ENCODE data around the gene MLLT1. TPM values are rescaled to one million over a fixed set of nuclear protein-coding genes. Genes with fewer than 3 reads are reported as not detected.

Gene MLLT1
- total RNA-seq, 1 donor from 2014 or later: 67.5 TPM

DNA sequence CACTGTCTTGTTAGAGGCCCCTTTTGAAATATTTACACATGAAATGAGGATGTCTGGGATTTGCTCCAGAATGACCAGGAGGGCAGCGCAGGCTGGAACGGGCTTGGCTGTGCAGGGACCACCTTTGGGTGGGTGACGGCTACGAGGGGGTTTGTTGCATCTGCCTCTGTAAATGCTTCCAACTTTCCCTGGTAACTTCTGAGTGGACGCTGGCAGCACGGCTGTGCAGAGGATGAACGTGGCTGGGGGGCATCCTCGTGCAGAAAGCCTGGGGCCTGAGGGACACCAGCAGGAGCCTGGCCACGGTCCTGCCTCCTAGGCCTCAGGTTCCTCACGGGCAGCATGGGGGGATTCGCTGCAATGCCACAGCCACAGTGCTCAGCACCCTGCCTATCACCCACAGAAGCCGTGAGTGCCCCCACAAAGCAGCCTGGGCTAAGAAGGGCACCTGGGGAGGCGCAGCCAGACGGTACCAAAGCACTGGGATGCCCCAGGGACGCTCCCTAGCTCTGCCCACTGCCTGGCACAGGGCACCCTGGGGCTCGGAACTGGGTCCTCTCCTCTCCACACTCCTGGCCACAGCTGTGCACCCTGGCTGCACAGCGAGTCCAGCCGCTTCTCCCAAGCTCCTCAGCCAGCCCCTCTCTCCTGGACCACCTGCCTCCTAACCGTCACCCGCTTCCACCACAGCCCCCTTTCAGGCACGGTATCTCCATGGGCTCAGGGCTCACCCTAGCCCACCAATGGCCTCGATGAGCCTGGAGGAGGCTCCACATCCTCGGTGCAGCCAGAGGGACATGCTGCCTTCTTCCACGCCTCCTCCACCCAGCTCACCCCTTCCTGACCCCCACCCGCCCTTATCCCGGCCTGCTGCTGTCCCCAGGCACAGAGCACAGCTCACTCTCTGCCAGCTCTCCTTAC, 44.5 kb downstream of the MLLT1 start:
- DNase-seq (ENCODE audit: low spot score): no peak

DNA sequence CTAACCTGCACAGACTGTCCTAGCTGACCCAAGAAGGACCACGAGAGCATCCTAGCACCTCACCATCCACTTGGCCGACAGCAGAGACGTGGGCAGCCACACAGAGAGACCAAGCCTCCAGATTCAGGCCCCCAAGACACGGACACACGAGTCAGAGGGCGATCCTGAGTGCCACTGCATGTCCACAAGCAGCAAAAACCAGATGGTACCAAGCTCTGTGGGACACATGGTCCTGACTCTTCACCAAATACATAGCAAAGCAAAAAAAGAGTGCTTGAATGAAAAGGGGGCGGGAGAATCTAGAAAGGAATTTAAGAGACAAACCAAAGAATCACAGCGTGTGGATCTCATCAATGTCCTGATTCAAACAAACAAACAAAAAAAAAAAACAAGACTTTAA, 45.2 kb downstream of the MLLT1 start:
- no peak for DNase-seq (ENCODE audit: low spot score)

DNA sequence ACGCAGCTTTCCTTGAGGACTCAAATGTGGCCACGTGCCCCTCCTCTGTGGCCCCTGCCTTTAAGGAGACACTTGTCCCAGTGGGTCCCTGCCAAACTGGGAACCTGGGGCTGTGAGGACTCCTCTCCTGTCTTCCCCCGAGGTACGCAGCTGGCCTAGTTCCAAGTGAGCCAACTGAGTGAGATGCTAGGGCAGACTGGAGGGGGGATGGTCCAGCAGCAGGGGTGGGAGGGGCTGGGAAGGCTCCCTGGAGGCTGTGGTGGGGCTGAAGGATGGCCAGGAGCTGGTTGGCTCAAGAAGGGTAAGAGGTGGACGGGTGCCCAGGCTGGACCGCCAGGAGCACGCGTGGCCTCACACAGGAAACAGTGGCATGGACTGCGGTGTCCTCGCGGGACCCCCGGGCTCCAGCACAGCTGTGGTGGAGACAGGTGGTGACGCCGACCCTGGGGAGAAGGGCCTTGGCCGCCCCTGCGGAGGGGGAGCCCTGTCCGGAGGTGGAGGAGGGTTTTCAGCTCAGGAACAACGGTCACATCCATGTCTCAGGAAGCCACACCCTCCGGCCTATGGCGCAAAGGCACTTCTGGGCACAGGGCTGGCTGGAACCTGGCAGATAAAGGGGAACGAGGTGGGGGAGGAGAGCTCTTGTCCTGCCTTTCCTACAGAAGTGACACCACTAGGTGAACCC, 45.8 kb downstream of the MLLT1 start:
- DNase-seq (ENCODE audit: low spot score): no peak

DNA sequence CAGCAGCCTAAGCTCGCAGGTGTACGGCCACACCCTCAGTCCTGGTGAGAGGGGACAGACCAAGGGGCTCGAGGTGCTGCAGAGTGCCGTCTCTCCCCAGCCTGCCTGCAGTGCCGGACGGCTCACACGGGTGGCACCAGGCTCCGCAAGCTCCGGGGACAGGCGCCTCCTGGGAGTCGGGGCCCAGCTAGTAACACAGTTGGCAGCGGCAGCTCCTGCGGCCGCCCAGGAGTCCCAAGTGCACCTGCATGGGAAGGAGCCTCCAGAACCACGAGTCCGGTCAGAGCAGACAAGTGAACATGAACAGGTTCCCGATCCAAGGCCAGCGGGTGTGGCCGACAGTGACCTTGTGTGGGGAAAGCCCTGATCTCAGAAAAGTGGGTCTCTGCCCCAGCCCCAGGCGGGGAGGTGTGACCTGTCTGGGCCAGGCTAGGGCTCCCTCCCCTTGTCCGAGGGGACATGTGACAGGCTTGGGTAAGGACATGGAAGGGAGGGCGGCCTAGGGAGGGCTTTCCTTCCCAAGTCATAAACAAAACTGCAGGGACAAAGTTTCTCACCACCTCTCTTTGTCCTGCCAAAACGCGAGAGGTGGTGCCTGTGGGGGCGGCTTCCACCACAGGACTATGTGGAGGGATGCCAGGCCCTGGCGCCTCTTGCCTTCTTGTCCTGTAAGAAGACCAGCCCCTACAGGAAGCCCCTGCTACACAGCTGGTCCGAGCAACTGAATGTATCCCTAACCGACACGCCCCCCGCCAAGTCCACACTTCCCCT, 46.5 kb downstream of the MLLT1 start:
- no peak for DNase-seq (ENCODE audit: low spot score)

DNA sequence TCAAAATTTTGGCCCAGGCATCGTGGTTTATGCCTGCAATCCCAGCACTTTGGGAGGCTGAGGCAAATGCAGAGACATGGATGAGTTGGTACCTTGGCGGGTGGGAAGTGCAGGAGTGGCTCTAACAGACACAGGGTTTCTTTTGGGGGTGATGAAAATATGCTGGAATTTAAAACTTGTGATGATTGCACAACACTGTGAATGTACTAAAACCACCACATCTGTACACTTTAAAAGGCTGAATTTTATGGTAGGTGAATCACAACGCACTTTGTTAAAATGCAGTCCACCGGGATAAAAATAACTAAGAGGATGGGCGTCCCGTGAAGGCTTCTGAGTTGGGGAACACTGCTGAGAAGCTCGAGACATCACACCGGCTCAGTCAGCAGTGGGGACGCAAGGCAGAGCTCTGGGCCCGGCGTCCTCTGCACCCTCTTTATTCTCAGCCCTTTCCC, 47.1 kb downstream of the MLLT1 start:
- no peak for DNase-seq (ENCODE audit: low spot score)

DNA sequence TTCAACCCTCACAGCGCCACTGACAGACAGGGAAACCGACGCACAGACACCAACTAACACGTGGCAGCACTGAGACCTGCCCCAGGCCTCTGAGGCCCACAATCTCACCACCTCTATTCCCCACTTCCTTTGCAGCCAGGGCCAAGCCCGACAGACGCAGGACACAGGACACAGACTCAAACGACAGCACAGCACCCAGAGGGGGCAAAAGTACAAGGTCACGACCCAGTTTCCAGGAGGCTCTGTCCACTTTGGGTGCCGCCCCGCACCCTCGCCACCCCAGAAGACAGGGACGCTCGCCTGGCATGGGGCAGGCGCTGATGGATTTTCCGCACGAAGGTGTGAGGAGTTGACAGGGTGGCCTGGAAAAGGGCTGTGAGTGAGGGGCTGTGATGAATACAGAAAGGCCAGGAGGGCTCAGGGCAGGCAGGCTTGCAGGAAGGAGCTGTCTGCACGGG, 48.8 kb downstream of the MLLT1 start:
- no peak for DNase-seq (ENCODE audit: low spot score)

DNA sequence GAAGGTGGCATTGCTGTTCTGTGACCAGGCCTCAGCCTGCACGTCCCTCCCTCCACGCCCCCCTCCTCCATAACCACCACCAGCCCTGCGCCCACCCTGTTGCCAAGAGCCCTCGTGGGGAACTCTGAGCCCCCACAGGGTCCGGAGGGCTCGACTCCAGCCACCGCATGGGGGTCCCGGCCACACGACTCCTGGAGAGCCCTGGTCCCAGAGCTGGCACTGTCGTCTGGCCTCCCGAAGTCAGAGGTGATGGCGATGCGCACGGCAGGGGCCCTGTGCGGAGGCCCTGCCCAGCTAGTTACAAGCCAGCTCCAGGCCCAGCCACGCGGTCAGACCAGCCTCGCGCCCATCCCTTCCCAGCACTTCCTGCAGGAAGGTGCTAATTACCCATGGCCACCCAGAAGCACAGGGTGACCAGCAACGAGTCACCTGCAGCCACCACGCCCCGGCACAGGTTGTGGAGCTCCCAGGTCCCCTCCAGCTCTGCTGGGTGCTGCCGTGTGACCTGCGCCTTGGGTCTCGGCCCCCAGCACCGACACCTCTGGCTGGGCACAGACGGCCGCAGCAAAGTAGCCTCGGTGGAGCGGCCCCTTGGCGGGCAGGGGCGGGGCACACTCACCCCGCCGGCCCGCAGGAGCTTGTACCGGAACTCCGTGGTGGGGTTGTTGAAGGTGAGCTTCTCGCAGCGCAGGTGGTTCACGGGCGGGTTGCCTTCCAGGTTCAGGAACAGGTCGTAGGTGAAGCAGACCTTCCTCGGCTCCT, 49.6 kb downstream of the MLLT1 start:
- DNase-seq (ENCODE audit: low spot score): no peak

DNA sequence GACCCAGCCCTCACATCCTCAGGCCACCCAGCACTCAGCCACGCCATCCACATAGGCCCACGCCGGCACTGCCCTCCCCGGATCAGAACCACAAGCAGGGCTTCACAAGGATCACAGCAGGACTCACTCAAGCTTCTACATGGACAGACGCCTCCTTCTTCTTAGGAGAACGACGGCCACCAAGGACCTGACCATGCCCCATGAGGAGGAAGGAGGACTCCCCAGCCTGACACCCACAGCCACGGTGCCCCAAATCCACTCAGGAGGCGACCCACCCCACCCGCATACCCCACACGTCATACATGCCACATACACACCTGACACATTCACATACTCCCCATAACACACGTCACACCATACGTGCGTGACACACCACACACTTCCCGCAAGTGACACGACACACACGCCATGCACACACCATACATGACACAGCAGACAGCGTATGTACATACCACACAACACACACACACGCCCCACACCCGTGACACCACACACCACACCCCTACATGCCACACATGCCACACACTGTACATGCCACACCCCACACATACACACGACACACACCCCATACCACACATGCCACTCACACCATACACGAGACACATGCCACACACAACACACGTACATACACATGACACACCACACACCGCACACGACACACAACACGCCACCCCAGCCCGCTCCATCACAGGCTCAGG, 50.4 kb downstream of the MLLT1 start:
- no peak for DNase-seq (ENCODE audit: low spot score)

DNA sequence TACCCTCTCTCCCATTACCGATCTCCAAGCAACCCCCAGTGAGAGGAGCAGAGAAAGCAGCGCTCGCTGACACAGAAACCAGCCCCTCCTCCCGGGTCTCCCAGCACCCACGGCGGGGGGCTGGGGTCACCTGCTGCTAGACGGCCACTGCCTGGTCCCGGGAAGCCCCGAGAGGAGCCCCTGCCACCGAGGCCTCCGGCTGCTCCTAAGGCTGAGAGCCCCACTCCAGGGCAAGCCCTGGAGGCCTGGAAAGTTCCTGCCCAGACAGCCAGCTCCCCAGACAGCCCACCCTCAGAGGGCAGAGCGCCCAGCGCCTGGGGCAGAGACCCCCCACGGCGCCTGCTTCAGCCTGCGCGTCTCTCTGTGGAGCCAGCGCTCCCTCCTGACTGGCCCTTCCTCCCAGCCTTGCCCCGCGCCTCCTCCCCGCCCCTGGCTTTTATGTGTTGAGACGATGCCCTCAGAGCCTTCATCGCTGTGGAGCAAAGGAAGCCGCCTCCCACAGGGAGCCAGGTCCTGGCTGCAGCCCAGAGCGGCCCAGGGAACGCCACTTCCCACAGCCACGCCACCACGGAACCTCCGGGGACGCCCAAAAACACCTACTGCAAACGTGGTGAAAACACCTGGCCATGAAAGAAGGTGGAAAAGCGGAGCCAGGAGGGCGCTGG, 51.1 kb downstream of the MLLT1 start:
- no peak for DNase-seq (ENCODE audit: low spot score)

DNA sequence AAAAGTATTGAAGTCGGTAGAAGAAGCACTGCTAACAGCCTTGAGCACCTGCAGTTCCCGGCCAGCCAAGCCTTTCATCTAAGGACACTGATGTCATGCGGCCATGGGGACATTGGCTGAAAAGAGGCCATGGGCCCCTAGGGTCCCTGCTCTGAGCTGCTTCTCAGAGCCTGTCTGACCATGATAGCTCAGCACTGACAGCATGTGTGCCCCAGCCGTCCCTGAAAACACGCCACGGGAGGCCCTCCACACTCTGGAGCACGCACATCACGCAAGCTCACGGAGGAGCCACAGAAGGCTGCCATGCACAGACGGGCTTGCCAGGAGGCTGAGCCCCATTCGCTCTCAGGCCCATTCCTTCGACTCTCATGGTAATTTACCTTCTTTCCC, 51.8 kb downstream of the MLLT1 start:
- DNase-seq (ENCODE audit: low spot score): no peak

DNA sequence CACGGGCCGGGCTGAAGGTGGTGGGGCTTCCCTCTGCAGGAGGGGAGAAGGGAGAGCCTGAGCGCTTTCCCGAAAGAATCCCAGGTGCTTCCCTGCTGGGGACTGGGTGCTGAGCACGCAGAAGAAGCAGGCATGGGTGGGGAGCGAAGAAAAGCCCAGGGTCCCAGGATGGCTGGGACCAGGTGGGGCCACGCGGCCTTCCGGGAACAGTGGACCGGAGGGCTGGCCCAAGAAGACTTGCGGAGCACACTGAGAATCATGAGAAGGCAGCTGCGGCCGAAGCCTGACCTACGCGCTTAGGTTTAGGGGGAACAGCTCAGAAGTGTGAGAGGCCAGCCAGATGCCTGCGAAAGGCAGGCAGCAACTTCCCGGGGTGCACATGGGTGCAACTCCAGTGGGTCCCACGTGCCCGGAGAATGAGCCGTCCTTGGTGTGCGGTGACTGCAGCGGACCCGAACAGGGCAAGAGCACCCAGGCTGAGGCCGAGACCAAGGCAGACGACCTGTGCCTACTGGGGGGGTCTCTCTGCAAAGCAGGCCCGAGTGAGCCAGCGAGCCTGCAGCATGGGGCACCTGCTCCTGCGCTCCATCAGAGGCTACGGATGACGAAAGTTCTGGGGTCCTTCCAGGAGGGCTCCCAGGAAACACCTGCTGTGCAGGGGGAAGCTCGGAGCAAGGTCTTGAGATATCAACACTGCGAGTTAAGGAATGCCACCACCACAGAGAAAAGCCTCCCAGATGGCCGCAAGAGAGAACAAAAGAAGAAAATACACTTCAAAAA, 52.4 kb downstream of the MLLT1 start:
- DNase-seq (ENCODE audit: low spot score): no peak

DNA sequence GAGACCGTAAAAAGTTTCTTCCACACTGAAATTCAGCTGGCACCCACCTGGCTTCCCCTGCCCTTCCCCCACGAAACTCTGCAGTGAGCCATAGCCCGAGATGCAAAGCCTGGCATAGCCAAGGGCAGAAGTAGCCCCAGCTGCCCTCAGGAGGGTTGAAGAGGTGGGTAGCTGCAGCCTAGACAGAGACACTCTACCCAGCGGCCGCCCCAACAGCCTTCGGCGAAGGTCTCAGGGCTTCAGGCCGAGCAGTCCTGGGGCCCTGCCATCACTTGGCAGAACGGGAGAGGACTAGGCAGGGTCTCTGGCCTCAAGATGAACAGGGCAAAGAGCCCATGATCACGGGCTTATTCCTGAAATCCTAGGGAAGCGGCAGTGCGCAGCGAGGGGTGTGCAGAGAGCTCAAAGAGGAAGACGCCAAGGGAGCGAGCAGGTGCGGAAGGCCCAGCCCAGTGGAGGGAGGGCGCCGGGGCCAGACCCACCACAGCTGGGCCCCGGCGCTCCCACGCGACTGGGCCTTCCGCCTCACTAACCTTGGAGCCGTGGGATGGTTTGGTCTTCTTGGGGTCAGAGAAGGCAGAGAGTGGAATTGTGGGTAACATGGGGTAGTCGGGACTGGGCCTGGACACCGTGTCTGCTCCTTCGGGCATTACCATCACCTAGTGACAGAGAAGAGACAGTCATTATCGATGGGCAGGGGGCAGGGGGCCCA, 53.2 kb downstream of the MLLT1 start:
- DNase-seq (ENCODE audit: low spot score): no peak

DNA sequence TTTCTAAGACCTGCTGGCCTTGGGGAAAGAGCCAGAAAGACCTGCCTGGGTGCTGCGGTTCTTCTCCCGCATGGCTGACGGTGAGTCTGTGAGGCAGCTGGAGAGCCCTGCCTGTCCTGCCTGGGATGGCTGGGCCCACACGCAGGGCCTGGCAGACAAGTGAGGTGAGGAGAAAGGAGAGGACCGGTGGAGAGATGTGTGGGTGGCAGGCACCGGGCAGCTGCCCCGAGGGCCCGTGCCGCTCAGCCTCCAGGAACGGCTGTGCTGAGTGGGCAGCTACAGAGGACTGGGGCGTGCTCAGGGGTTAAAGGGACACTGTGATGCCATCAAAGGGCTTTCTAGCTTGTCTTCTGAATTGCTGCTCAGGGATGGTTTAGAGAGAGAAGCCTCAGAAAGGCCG, 53.8 kb downstream of the MLLT1 start:
- no peak for DNase-seq (ENCODE audit: low spot score)

DNA sequence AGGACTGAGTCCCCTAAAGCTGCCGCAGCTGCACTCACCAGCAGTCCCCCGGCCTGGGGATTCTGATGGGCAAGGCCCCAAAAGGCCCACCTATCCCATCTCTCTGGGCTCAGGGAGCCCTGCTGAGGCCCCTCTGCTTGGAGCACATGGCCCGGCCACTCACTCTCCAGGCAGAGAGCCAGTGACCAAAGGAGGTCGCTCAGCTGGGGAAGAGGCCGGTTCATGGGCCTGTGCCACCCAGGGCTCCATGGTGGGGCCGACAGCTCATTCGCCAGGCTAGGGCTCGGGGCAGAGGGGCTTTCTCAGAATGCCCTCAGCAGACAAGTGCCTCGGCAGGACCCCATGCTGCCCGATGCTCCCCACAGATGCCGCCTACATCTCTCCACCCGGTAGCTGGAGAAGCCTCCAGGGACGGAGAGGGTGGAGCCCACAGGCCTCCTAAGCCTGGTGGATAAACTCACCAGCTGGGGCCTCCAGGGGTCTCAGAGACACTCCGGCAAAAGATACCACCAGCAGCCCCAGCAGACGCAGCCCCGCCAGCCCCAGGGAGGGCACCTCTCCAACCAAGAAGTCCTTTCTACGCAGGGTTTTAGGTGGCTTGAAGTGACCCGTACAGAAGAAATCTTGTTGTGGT, 54.4 kb downstream of the MLLT1 start:
- DNase-seq (ENCODE audit: low spot score): no peak

DNA sequence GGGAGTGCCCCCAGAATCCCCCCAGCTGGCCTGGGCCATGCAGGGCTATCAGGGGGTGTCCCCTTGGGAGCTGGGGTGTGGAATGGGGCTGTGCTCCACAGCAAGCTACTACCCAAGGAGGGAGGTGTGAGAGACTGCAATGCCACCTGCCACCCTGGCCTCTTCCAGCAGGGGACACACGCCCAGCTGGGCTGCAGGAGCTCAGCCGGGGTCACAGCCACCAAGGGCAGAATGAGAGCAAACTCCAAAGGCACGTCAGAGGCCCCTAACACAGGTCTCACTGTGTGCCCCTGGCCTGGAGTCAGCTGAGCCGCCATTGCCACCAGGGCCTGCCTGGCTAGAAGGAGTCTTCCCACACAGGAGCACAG, 55.5 kb downstream of the MLLT1 start:
- DNase-seq (ENCODE audit: low spot score): no peak

DNA sequence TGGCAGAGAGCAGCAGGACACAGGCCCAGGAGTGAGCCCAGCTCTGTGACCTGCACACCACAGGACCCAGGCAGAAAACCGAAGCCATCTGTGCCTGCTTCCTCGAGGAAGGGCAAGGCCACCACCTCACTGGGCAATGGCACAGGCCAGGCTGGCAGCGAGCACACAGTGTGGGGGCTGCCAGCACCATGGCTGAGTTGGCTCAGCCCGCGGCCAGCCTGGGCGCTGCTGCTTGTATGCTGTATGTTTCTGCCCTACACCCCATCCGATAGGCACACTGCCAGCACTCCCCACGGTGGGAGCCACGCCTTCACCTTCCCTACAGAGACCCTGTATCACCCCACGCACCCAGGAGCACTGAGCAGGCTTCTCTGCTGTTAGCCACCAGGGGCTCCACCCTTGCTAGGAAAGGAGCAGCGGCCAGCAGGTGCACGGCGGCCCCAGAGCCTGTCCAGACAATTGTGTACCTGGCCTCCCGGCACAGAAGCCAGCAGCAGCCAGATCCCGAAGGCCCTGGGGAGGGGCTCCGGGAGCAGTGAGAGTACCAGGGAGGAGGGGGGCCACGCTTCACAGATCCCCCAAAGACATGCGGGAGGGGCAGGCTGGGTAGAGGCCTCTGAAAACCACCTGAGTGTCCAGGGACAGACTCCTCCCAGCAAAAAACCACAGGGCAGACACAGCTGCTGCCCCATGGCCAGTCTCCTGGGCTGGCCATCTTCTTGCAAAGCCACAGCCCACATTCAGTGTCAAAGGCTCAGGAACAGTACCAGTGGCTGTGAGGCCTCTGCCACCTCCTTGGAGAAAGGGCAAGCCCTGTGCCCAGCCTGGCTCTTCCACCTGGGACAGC, 56.1 kb downstream of the MLLT1 start:
- no peak for DNase-seq (ENCODE audit: low spot score)

DNA sequence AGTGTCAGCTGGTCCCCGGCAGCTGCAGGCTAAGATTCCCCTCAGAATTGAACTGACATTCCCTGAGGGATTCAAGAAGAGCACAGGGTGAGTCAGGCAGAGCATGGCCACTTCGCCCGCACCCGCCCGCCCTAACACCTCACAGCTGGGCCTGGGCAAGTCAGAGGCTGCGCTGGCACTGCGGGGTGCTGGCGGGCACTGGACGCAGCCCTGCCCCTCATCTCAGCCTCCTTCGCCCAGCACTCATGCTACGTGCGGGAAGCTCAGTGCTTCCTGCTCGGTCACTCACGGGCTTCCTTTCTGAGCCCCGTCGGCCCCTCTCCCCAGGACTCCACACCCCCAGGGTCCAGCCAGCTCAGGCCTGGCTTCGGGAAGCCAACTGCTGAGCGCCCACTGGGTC, 56.9 kb downstream of the MLLT1 start:
- DNase-seq (ENCODE audit: low spot score): no peak

Measured in mucosa of gallbladder (tissue), 1 donor.